K562 (cell line): ENCODE data around the gene CCDC136. TPM values are rescaled to one million over a fixed set of nuclear protein-coding genes. Genes with fewer than 3 reads are reported as not detected.

Source experiments
- ATAC-seq: fragments of 200-7000 bp; cut with Tn5 transposase; 3 replicates; pipeline ENCODE4 v1.9.1; 2020; ENCODE audit warnings: moderate library complexity
- BruUV-seq: library from RNA; stranded (reverse); fragments of 400-500 nt; replicated peaks from 2 replicates; lab custom pipeline; 2021; lab: Mats Ljungman, UMichigan
- CTCF ChIA-PET: fragments of 300-600 bp; formaldehyde crosslinking; extraction: SDS; loops from one replicate; lab custom pipeline; 2021; ENCODE audit warnings: low intra/inter-chr PET ratio; lab: Yijun Ruan, JAX
- POLR2A ChIA-PET: fragments of 300-600, 350-650 bp; sonication (Branson Sonifier 250); formaldehyde crosslinking; extraction: SDS; loops from one replicate; lab custom pipeline; 2021; ENCODE audit warnings: antibody characterized with exemption, inconsistent platforms; lab: Yijun Ruan, JAX
- DNase-seq, 4 experiments: peaks; one replicate each; pipeline versions ENCODE4 v3.0.0 to v3.0.0-alpha.2; 2011 to 2018; ENCODE audit warnings: low spot score in 3 of 4, mixed read lengths in 3 of 4; ENCODE audit errors: extremely low read depth in 1 of 4
- FAIRE-seq: peaks from 2 replicates; lab custom pipeline; 2011; peaks lifted over from hg19 to GRCh38; lab: Jason Lieb, UNC
- H2AFZ ChIP-seq: 2 replicates; pipeline ENCODE4 v1.6.0; 2011; ENCODE audit warnings: low read depth, low read length, control low read depth, inconsistent platforms
- H3K27ac ChIP-seq: fragments of 200-600 bp; 3 replicates; pipeline ENCODE4 v1.8.0; 2011; ENCODE audit warnings: low read depth, mild to moderate bottlenecking, control low read depth, inconsistent platforms, low read length, moderate library complexity, mixed read lengths; ENCODE audit errors: extremely low read depth
- H3K27me3 ChIP-seq, 2 experiments: fragments of 300-600 bp in 1 of 2; 2 replicates in 1 of 2; 3 replicates in 1 of 2; pipeline versions ENCODE4 v1.6.0 to v1.8.0; 2011; ENCODE audit warnings: inconsistent platforms in 2 of 2, low read length in 2 of 2, mild to moderate bottlenecking in 1 of 2, mixed read lengths in 1 of 2, moderate library complexity in 1 of 2; ENCODE audit not compliant: control insufficient read depth in 2 of 2, insufficient read depth in 2 of 2
- H3K36me3 ChIP-seq: fragments of 300-600 bp; 3 replicates; pipeline ENCODE4 v1.8.0; 2011; ENCODE audit warnings: mild to moderate bottlenecking, low read length, inconsistent platforms; ENCODE audit not compliant: control insufficient read depth, insufficient read depth
- H3K4me1 ChIP-seq, 2 experiments: fragments of 200-600 bp in 1 of 2; replicated peaks in 1 of 2; 2 replicates in 1 of 2; 3 replicates in 1 of 2; pipeline versions ENCODE4 v1.5.1 to v1.8.0; 2011; ENCODE audit warnings: inconsistent platforms in 2 of 2, low read length in 2 of 2, mild to moderate bottlenecking in 1 of 2, mixed read lengths in 1 of 2, moderate library complexity in 1 of 2; ENCODE audit not compliant: control insufficient read depth in 2 of 2, insufficient read depth in 2 of 2
- H3K4me2 ChIP-seq: 2 replicates; pipeline ENCODE4 v1.6.1; 2011; ENCODE audit warnings: low read length, control low read depth, inconsistent platforms, mixed read lengths; ENCODE audit not compliant: insufficient read depth
- H3K4me3 ChIP-seq: fragments of 200-600 bp; sonication (generic), shearing (Covaris generic); 2 replicates; pipeline ENCODE4 v1.5.1; 2016; ENCODE audit warnings: control low read depth, inconsistent platforms
- H3K79me2 ChIP-seq: fragments of 200-600 bp; 3 replicates; pipeline ENCODE4 v1.8.0; 2011; ENCODE audit warnings: low read length, inconsistent platforms; ENCODE audit not compliant: control insufficient read depth, insufficient read depth
- H3K9ac ChIP-seq, 2 experiments: 2 replicates each; pipeline versions ENCODE4 v1.6.0 to v1.6.1; 2011; ENCODE audit warnings: low read depth in 2 of 2, low read length in 2 of 2, control low read depth in 1 of 2, inconsistent platforms in 1 of 2, mild to moderate bottlenecking in 1 of 2, mixed read lengths in 1 of 2; ENCODE audit not compliant: insufficient read depth in 1 of 2
- H3K9me1 ChIP-seq: one replicate; pipeline ENCODE4 v1.6.0; 2011; ENCODE audit warnings: inconsistent platforms, mild to moderate bottlenecking, low read length, moderate library complexity; ENCODE audit not compliant: control insufficient read depth, insufficient read depth
- H3K9me3 ChIP-seq: replicated peaks from 2 replicates; pipeline ENCODE4 v1.5.1; 2011; ENCODE audit warnings: low read depth, low read length, inconsistent platforms; ENCODE audit not compliant: control insufficient read depth, insufficient read depth
- H4K20me1 ChIP-seq: replicated peaks from 2 replicates; pipeline ENCODE4 v1.6.1; 2011; ENCODE audit warnings: low read length, inconsistent platforms, mixed read lengths; ENCODE audit not compliant: control insufficient read depth, insufficient read depth
- E2F3 ChIP-seq: fragments of 250-450 bp; sonication (Bioruptor Pico); IDR thresholded peaks from 2 replicates; pipeline ENCODE4 v1.4.0; 2020; ENCODE audit warnings: mild to moderate bottlenecking
- NFE2 ChIP-seq: IDR thresholded peaks from 2 replicates; pipeline ENCODE4 v1.6.1; 2014; ENCODE audit warnings: antibody characterized with exemption, low read depth
- ZBTB7A ChIP-seq: IDR thresholded peaks from 2 replicates; pipeline ENCODE4 v1.6.1; 2011; ENCODE audit warnings: low read depth, mild to moderate bottlenecking, low read length, moderate library complexity, borderline replicate concordance; ENCODE audit not compliant: control insufficient read depth
- WGBS: fragments of 100-300 bp; shearing (Covaris generic); methylation state at CpG from one replicate; pipeline ENCODE4 v1.1.6; 2016; ENCODE audit warnings: low coverage, mixed read lengths; ENCODE audit not compliant: insufficient coverage; ENCODE audit errors: missing lambda C conversion rate; 5-methylcytosine and 5-hydroxymethylcytosine counted together
- in situ Hi-C: fragments of 300-500 bp; cut with MboI; formaldehyde crosslinking; loops from 4 replicates; pipeline ENCODE4 v1.15.0; 2018; ENCODE audit warnings: inconsistent platforms, mixed read lengths
- intact Hi-C: fragments of 100-400 bp; cut with micrococcal nuclease; formaldehyde crosslinking; loops from 2 replicates; pipeline ENCODE4 v1.14.2; 2022
- polyA plus RNA-seq, 8 experiments: library from polyadenylated mRNA; depleted of rRNA in 4 of 8; stranded (reverse) in 5 of 8; unstranded in 3 of 8; fragments of >200 nt; fragmentation: Nextera tagmentation in 2 of 8; fragmentation: Illumina TruSeq in 1 of 8; extraction: Ambion mirVana in 2 of 8; extraction: Trizol in 1 of 8; gene quantifications; 2 replicates each; pipeline versions ENCODE4 v1.2.1 to v1.2.3, GENCODE V29; 2011 to 2014; ENCODE audit warnings: inconsistent platforms in 1 of 8, missing spikeins in 1 of 8
- total RNA-seq, 7 experiments: library from RNA; depleted of rRNA in 6 of 7; stranded (reverse); fragments of >200 nt in 6 of 7; fragmentation: Illumina TruSeq in 2 of 7; extraction: Trizol in 2 of 7; gene quantifications; 2 replicates each; pipeline versions ENCODE4 v1.2.1 to v1.2.3, GENCODE V29; 2011 to 2021; ENCODE audit warnings: low replicate concordance in 1 of 7
- TF ChIP-seq, protein P1 (sequence below): sonication (generic); formaldehyde crosslinking; IDR thresholded peaks from 2 replicates; pipeline ENCODE4 v1.9.0; 2022; ENCODE audit warnings: mild to moderate bottlenecking, missing genetic modification reagents
- TF ChIP-seq, protein P2 (sequence below): fragments of 200-800 bp; sonication (Bioruptor generic); IDR thresholded peaks from 2 replicates; pipeline ENCODE4 v1.6.1; 2017; ENCODE audit warnings: missing genetic modification characterization, missing compliant biosample characterization
- TF ChIP-seq, protein P3 (sequence below): sonication (generic); formaldehyde crosslinking; IDR thresholded peaks from 2 replicates; pipeline ENCODE4 v1.8.1; 2023; ENCODE audit warnings: mild to moderate bottlenecking, missing genetic modification reagents

The CCDC136 gene
- total and polyA plus RNA-seq, 9 of the 15 experiments (the other 6 are each of a cell fraction or from before 2014, with no cell fraction given): 2.4 to 40.8 (median 26.5) TPM

DNA sequence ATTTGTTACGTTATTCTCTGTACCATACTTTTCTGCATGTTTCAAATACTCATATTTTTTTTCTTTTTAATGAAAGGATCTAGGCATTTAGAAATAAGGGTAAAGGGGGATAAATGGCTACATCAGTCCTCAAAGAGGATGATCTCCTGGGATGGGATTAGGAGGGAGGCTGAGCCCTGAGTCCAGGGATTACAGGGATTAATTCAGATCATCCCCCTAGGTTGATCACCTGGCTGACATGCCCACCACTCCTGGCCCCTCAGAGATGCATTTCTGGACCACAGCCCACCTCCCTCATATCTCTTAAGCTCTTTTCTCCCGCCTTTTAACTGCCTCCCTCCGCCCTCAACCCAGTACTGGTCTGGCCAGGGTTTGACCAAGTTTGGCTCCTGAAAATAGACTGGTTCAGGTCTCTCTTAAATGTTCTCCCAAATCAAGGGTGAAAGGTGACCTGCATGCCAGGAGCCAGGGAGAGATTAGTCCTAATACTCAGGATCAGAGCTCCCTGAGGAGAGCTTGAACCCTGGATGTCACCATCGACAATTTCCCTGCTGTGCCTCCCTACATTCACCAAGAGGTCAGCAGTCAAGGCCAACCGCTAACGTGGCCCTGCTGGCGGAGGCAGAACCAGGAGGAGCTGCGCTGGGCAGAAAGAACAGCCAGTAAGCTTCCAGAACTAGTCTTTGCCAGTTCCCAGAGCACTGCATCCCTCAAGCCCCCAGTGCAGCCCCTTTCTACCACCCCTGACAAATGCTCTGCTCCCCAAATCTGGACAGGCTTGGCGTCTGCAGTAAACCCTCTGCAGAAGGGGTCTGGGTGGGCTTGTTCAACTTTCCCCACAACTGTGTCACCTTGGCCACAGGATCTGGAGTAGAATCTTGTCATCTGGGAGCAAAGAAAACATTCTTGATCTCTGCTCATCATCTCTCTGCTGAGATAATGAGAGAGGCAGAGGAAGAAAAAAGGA is 3.0 kb upstream of the CCDC136 start:
- Histone ChIP-seq H3K9me3 (no peaks in the 10 kb centered on the region), H3K9ac (peak overlapping the region in 1 of 2 experiments; percentile 72; a peak in 1 of 4 replicates), H4K20me1 (no peaks in the 10 kb centered on the region), H2AFZ (peak overlapping the region; percentile 22; the same call in 1 of the 2 replicates), H3K27me3 (no peaks in the 10 kb centered on the region), H3K27ac (no peak overlapping the region), H3K4me1 (peaks cover 24 to 38% of the 10 kb centered on the region in 2 experiments), H3K79me2 (peaks cover 9% of the 10 kb centered on the region; the same call in 2 of the 3 replicates), H3K4me3 (no peak overlapping the region), H3K9me1 (no peaks in the 10 kb centered on the region), H3K4me2 (no peak overlapping the region), H3K36me3 (no peaks in the 10 kb centered on the region)
- ATAC-seq (no peak), DNase-seq (no peak), FAIRE-seq (no peak)
- WGBS: 41% methylated on average over 9 of the region's 9 CpGs
- in situ Hi-C loops: no loop called here
- ChIA-PET POLR2A (interaction anchor here (1.0 to 1.4 kb wide), 4 partner anchors 21 to 49 kb away, joined by 3 to 5 read pairs (median 3); no protein-coding TSS in a partner anchor), CTCF (no interaction called here)
- TF ChIP-seq ZBTB7A: peak; percentile 58; the same call in 1 of the 2 replicates
- TF ChIP-seq, protein P1, sequence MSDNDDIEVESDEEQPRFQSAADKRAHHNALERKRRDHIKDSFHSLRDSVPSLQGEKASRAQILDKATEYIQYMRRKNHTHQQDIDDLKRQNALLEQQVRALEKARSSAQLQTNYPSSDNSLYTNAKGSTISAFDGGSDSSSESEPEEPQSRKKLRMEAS: 0 out of 2 replicates have a peak, but pooled peaks have one; percentile 11
- TF ChIP-seq, protein P2, sequence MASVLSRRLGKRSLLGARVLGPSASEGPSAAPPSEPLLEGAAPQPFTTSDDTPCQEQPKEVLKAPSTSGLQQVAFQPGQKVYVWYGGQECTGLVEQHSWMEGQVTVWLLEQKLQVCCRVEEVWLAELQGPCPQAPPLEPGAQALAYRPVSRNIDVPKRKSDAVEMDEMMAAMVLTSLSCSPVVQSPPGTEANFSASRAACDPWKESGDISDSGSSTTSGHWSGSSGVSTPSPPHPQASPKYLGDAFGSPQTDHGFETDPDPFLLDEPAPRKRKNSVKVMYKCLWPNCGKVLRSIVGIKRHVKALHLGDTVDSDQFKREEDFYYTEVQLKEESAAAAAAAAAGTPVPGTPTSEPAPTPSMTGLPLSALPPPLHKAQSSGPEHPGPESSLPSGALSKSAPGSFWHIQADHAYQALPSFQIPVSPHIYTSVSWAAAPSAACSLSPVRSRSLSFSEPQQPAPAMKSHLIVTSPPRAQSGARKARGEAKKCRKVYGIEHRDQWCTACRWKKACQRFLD (CRISPR knock-in tag): no peak
- no peak for TF ChIP-seq NFE2
- TF ChIP-seq, protein P3, sequence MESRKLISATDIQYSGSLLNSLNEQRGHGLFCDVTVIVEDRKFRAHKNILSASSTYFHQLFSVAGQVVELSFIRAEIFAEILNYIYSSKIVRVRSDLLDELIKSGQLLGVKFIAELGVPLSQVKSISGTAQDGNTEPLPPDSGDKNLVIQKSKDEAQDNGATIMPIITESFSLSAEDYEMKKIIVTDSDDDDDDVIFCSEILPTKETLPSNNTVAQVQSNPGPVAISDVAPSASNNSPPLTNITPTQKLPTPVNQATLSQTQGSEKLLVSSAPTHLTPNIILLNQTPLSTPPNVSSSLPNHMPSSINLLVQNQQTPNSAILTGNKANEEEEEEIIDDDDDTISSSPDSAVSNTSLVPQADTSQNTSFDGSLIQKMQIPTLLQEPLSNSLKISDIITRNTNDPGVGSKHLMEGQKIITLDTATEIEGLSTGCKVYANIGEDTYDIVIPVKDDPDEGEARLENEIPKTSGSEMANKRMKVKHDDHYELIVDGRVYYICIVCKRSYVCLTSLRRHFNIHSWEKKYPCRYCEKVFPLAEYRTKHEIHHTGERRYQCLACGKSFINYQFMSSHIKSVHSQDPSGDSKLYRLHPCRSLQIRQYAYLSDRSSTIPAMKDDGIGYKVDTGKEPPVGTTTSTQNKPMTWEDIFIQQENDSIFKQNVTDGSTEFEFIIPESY (CRISPR knock-in tag): peak; percentile 98
- TF ChIP-seq E2F3 (CRISPR knock-in tag): no peak
- intact Hi-C loops: no loop called here
- no TSS peak for BruUV-seq
